ENCODE measurements around the gene MOBP.

- TF ChIP-seq CTCF (conservative IDR thresholded peaks at IDR 0.05; ENCODE audit: low read depth, low read length) = no peak
- no peak for TF ChIP-seq EZH2 (IDR thresholded peaks at IDR 0.05; ENCODE audit: low read length, unreplicated experiment)
These were observed 12.8 kb upstream of the MOBP start for GRCh38 chr3:39454591-39455217.

Measured in PC-3 (cell line).